CD4-positive, CD25-positive, alpha-beta regulatory T cell (primary cell): Measurements from ENCODE around the gene LBHD1. TPM values are rescaled to one million over a fixed set of nuclear protein-coding genes. Genes with fewer than 3 reads are reported as not detected.

Experiments used
- ATAC-seq, 2 donors: fragments of 150-1000 bp; cut with Tn5 transposase; one replicate each; pipeline ENCODE4 v1.10.0; 2021; ENCODE audit warnings: low read depth in 2 of 2, moderate number of reproducible peaks in 2 of 2, moderate library complexity in 1 of 2
- DNase-seq, 3 donors: peaks; one replicate each; pipeline versions ENCODE4 v3.0.0 to v3.0.0-alpha.2; 2012 to 2022; ENCODE audit warnings: mixed read lengths in 1 of 3
- H3K27ac ChIP-seq: one replicate; pipeline ENCODE4 v1.7.0; 2013; ENCODE audit warnings: mild to moderate bottlenecking, low read length; ENCODE audit not compliant: insufficient read depth, poor library complexity, severe bottlenecking
- H3K27me3 ChIP-seq: one replicate; pipeline ENCODE4 v1.7.0; 2013; ENCODE audit warnings: low read length; ENCODE audit not compliant: control insufficient read depth, insufficient read depth
- H3K36me3 ChIP-seq: one replicate; pipeline ENCODE4 v1.7.0; 2013; ENCODE audit warnings: mild to moderate bottlenecking, low read length, moderate library complexity; ENCODE audit not compliant: control insufficient read depth, insufficient read depth
- H3K4me1 ChIP-seq: 2 replicates; pipeline ENCODE4 v1.7.0; 2013; ENCODE audit warnings: mild to moderate bottlenecking, low read length; ENCODE audit not compliant: insufficient read depth, control insufficient read depth, poor library complexity, severe bottlenecking
- H3K4me3 ChIP-seq: one replicate; pipeline ENCODE4 v1.7.0; 2013; ENCODE audit warnings: low read depth, mild to moderate bottlenecking, low read length, moderate library complexity
- H3K9me3 ChIP-seq, 2 experiments: 1 replicate in 1 of 2; 2 replicates in 1 of 2; pipeline ENCODE4 v1.7.0; 2013; ENCODE audit warnings: low read length in 2 of 2, mild to moderate bottlenecking in 1 of 2, moderate library complexity in 1 of 2; ENCODE audit not compliant: control insufficient read depth in 2 of 2
- H3K27ac Mint-ChIP-seq, 3 donors: one replicate each; pipeline ENCODE4 v1.8.0; 2020 to 2022; ENCODE audit warnings: mild to moderate bottlenecking in 3 of 3, mixed read lengths in 3 of 3, moderate library complexity in 2 of 3
- H3K27me3 Mint-ChIP-seq: one replicate; pipeline ENCODE4 v1.8.0; 2022; ENCODE audit warnings: mild to moderate bottlenecking, mixed read lengths
- H3K36me3 Mint-ChIP-seq: one replicate; pipeline ENCODE4 v1.8.0; 2020; ENCODE audit warnings: mixed read lengths
- H3K4me1 Mint-ChIP-seq, 4 donors: one replicate each; pipeline ENCODE4 v1.8.0; 2020 to 2022; ENCODE audit warnings: mixed read lengths in 4 of 4, mild to moderate bottlenecking in 1 of 4
- H3K4me3 Mint-ChIP-seq, 4 donors: one replicate each; pipeline ENCODE4 v1.8.0; 2020 to 2022; ENCODE audit warnings: mild to moderate bottlenecking in 4 of 4, mixed read lengths in 4 of 4, moderate library complexity in 3 of 4
- H3K9me3 Mint-ChIP-seq, 7 donors: one replicate each; pipeline ENCODE4 v1.8.0; 2020 to 2022; ENCODE audit warnings: mixed read lengths in 7 of 7, mild to moderate bottlenecking in 3 of 7, moderate library complexity in 2 of 7
- polyA plus RNA-seq, 4 donors: library from polyadenylated mRNA; unstranded; fragments of 300-500 nt; fragmentation: Illumina TruSeq; gene quantifications; one replicate each; pipeline ENCODE4 v1.2.3, GENCODE V29; 2021
- total RNA-seq: library from RNA; stranded (reverse); gene quantifications from one replicate; pipeline ENCODE4 v1.2.3, GENCODE V29; 2022

The LBHD1 gene
- 9.9 TPM for total RNA-seq
- polyA plus RNA-seq = 1 to 10 TPM; 1.8 to 2.6 (median 2.2) TPM

DNA sequence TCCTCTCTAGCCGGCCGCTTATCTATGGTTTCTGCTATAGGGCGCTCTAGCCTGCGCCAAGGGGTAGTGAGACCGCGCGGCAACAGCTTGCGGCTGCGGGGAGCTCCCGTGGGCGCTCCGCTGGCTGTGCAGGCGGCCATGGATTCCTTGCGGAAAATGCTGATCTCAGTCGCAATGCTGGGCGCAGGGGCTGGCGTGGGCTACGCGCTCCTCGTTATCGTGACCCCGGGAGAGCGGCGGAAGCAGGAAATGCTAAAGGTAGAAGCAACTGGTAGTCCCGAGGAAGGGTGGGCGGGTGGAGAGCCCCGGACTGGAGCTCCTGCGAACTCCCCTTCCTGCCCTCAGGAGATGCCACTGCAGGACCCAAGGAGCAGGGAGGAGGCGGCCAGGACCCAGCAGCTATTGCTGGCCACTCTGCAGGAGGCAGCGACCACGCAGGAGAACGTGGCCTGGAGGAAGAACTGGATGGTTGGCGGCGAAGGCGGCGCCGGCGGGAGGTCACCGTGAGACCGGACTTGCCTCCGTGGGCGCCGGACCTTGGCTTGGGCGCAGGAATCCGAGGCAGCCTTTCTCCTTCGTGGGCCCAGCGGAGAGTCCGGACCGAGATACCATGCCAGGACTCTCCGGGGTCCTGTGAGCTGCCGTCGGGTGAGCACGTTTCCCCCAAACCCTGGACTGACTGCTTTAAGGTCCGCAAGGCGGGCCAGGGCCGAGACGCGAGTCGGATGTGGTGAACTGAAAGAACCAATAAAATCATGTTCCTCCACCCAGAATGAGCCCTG is at the start of gene LBHD1, which contains the start of gene UQCC3:
Gene LBHD1, minus strand, starts transcription at position 660 of the 782 bp plus-strand sequence. CDS start 2,236 bp downstream, outside the sequence.
Gene UQCC3, plus strand, starts transcription at position 66 of the 782 bp plus-strand sequence. Its CDS starts 73 bp downstream, at position 139.
- Histone ChIP-seq H3K27me3 (no peaks in the 10 kb centered on the region), H3K4me3 (peak within 1 kb of the TSS; percentile 91), H3K27ac (peak within 1 kb of the TSS; percentile 84), H3K9me3 (no peaks in the 10 kb centered on the region), H3K4me1 (peaks cover 41% of the 10 kb centered on the region), H3K36me3 (peaks cover 26% of the 10 kb centered on the region)
- peak; percentile 63 to 92 (median 72) for DNase-seq
- peak; percentile 71 to 75 for ATAC-seq
- H3K36me3 Mint-ChIP-seq = peaks cover 13% of the 10 kb centered on the region
- peak within 1 kb of the TSS; percentile 97 to 100 (median 99) for H3K4me3 Mint-ChIP-seq
- peaks cover 8 to 74% (median 33%) of the 10 kb centered on the region in 4 donors for H3K4me1 Mint-ChIP-seq
- no peaks in the 10 kb centered on the region for H3K9me3 Mint-ChIP-seq
- H3K27ac Mint-ChIP-seq = peak within 1 kb of the TSS; percentile 90 to 99 (median 98)
- no peaks in the 10 kb centered on the region for H3K27me3 Mint-ChIP-seq

DNA sequence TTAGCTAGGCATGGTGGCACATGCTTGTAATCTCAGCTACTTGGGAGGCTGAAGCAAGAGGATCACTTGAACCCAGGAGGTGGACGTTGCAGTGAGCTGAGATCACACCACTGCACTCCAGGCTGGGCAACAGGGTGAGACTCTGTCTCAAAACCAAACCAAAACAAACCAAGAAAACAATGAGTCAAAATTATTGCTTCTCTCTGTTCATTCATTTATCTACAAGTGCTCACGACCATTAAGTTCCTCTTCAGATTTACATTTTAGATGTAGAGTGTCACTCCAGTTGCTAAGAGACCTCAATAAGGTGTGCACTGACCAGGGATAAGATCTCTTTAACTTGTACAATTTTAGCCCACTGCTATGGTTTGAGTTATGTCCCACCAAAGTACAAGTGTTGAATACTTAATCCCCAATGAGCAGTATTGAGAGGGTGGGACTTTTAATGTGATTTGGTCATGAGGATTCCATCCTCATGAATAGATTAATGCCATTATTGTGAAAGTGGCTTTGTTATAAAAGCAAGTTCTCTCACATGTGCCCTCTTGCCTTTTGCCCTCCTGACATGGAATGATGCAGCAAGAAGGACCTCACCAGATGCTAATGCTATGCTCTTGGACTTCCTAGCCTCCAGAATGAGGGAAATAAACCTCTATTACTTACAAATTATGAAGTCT is 47.4 kb upstream of the LBHD1 start:
- peak overlapping the region in 3 of 4 donors; percentile 14 to 43 (median 38) for H3K4me3 Mint-ChIP-seq
- no peaks in the 10 kb centered on the region for H3K27me3 Mint-ChIP-seq
- peak overlapping the region in 2 of 3 donors; percentile 12 to 61 for H3K27ac Mint-ChIP-seq
- H3K4me1 Mint-ChIP-seq = peaks cover 23 to 75% (median 45%) of the 10 kb centered on the region in 4 donors
- H3K36me3 ChIP-seq = peaks cover 96% of the 10 kb centered on the region
- peaks cover 61% of the 10 kb centered on the region for H3K36me3 Mint-ChIP-seq
- DNase-seq (no peak), ATAC-seq (no peak)
- H3K4me3 ChIP-seq = no peak overlapping the region
- H3K27me3 ChIP-seq = no peaks in the 10 kb centered on the region
- peaks cover 0 to 1% (median 0%) of the 10 kb centered on the region in 7 donors for H3K9me3 Mint-ChIP-seq
- peaks cover 17% of the 10 kb centered on the region for H3K4me1 ChIP-seq
- no peak overlapping the region for H3K27ac ChIP-seq
- H3K9me3 ChIP-seq = no peaks in the 10 kb centered on the region

DNA sequence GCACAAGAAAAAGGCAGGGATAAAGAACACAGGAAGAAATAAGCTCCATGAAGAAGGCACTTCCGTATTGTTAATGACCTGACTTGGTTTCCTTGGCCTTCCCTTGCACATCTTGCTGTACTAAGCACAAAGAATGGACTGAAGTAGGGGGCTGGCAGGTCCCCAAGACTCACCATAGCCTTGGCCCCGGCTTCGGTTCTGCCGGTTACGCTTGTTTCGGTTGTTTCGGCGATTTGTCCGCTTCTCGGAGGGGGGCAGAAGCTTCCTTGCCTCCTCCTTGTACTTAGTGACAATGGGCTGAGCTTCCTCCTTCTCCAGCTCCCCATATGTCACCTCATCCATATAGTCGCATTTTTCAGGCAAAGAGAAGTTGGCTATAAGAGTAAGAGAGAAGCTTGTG is 44.7 kb upstream of the LBHD1 start:
- H3K27ac ChIP-seq = no peak overlapping the region
- peaks cover 20% of the 10 kb centered on the region for H3K4me1 ChIP-seq
- ATAC-seq (no peak), DNase-seq (no peak)
- H3K9me3 Mint-ChIP-seq = peaks cover 0 to 1% (median 0%) of the 10 kb centered on the region in 7 donors
- H3K4me3 ChIP-seq = no peak overlapping the region
- peak overlapping the region in 2 of 3 donors; percentile 32 to 56 for H3K27ac Mint-ChIP-seq
- no peaks in the 10 kb centered on the region for H3K27me3 Mint-ChIP-seq
- H3K9me3 ChIP-seq = no peaks in the 10 kb centered on the region
- H3K36me3 ChIP-seq = peaks cover 91% of the 10 kb centered on the region
- peaks cover 21 to 74% (median 46%) of the 10 kb centered on the region in 4 donors for H3K4me1 Mint-ChIP-seq
- H3K4me3 Mint-ChIP-seq = peak overlapping the region in 1 of 4 donors; percentile 6
- no peaks in the 10 kb centered on the region for H3K27me3 ChIP-seq
- peaks cover 49% of the 10 kb centered on the region for H3K36me3 Mint-ChIP-seq

DNA sequence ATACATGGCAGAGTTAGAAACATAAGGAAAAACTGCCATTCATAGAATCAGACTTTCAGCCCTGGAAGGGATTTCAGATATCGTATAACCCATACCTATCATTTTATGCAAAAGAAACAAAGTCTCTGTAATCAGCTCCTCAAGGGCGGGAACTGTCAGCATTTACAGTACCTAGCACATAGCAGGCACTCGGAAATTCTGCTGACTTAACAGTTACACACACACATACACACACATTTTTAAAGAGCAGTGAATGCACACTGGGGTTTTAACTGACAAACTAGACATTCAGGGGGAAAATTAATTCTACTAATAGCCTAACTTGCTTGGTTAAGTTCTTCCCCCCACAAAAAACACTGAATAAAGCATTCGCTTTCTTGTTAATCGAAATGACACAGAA is 44.1 kb upstream of the LBHD1 start:
- ATAC-seq (no peak), DNase-seq (no peak)
- Histone ChIP-seq H3K36me3 (peaks cover 89% of the 10 kb centered on the region), H3K27me3 (no peaks in the 10 kb centered on the region), H3K9me3 (no peaks in the 10 kb centered on the region), H3K4me3 (no peak overlapping the region), H3K27ac (peak overlapping the region; percentile 15), H3K4me1 (peaks cover 20% of the 10 kb centered on the region)
- H3K9me3 Mint-ChIP-seq = peaks cover 0 to 1% (median 0%) of the 10 kb centered on the region in 7 donors
- H3K4me3 Mint-ChIP-seq = no peak overlapping the region
- H3K36me3 Mint-ChIP-seq = peaks cover 43% of the 10 kb centered on the region
- H3K27ac Mint-ChIP-seq = peak overlapping the region in 2 of 3 donors; percentile 25 to 60
- no peaks in the 10 kb centered on the region for H3K27me3 Mint-ChIP-seq
- H3K4me1 Mint-ChIP-seq = peaks cover 20 to 69% (median 44%) of the 10 kb centered on the region in 4 donors

GRCh38 chr11:62715150-62716130 is 43.4 kb upstream of the LBHD1 start:
- peaks cover 15 to 68% (median 42%) of the 10 kb centered on the region in 4 donors for H3K4me1 Mint-ChIP-seq

GRCh38 chr11:62713343-62713742 is 41.3 kb upstream of the LBHD1 start:
- Mint-ChIP-seq H3K27ac (peak overlapping the region; percentile 82 to 87 (median 82)), H3K36me3 (peaks cover 30% of the 10 kb centered on the region), H3K4me3 (peak overlapping the region in 1 of 4 donors; percentile 63), H3K4me1 (peaks cover 15 to 76% (median 42%) of the 10 kb centered on the region in 4 donors), H3K9me3 (peaks cover 0 to 1% (median 0%) of the 10 kb centered on the region in 7 donors), H3K27me3 (no peaks in the 10 kb centered on the region)
- peak overlapping the region; percentile 50 for H3K27ac ChIP-seq
- ATAC-seq (no peak), DNase-seq (no peak)
- H3K4me1 ChIP-seq = peaks cover 35% of the 10 kb centered on the region
- H3K36me3 ChIP-seq = peaks cover 63% of the 10 kb centered on the region
- no peaks in the 10 kb centered on the region for H3K9me3 ChIP-seq
- peak overlapping the region; percentile 27 for H3K4me3 ChIP-seq
- H3K27me3 ChIP-seq = no peaks in the 10 kb centered on the region

More at GRCh38 chr11:62715150-62716130, 43.4 kb upstream of the LBHD1 start:
- H3K9me3 Mint-ChIP-seq = peaks cover 0 to 1% (median 0%) of the 10 kb centered on the region in 7 donors
- H3K36me3 ChIP-seq = peaks cover 83% of the 10 kb centered on the region
- no peaks in the 10 kb centered on the region for H3K27me3 ChIP-seq
- H3K4me3 Mint-ChIP-seq = no peak overlapping the region
- H3K9me3 ChIP-seq = no peaks in the 10 kb centered on the region
- DNase-seq (no peak), ATAC-seq (no peak)
- H3K27me3 Mint-ChIP-seq = no peaks in the 10 kb centered on the region
- H3K27ac Mint-ChIP-seq = peak overlapping the region in 2 of 3 donors; percentile 25 to 82
- no peak overlapping the region for H3K4me3 ChIP-seq
- H3K4me1 ChIP-seq = peaks cover 23% of the 10 kb centered on the region
- peak overlapping the region; percentile 15 for H3K27ac ChIP-seq
- peaks cover 39% of the 10 kb centered on the region for H3K36me3 Mint-ChIP-seq
